Thoracic aorta (tissue), 2 donors: ENCODE data around the gene LYPD6. TPM values are rescaled to one million over a fixed set of nuclear protein-coding genes. Genes with fewer than 3 reads are reported as not detected.

Experiments
- ATAC-seq: fragments of 150-250 bp; one replicate; pipeline ENCODE4 v1.8.0; 2017; ENCODE audit warnings: low read depth; ENCODE audit not compliant: insufficient number of reproducible peaks, low FRiP score
- DNase-seq: peaks from one replicate; pipeline ENCODE4 v3.0.0-alpha.2; 2020; ENCODE audit warnings: low spot score
- H3K27ac ChIP-seq, 2 donors: fragments of 200-600 bp; sonication (generic); 1 replicate in 1 of 2; 2 replicates in 1 of 2; pipeline ENCODE4 v1.5.1; 2016; ENCODE audit warnings: mild to moderate bottlenecking in 2 of 2, moderate library complexity in 2 of 2
- H3K27me3 ChIP-seq: fragments of 200-600 bp; sonication (generic); replicated peaks from 2 replicates; pipeline ENCODE4 v1.6.0; 2016; ENCODE audit warnings: mild to moderate bottlenecking; ENCODE audit not compliant: insufficient read depth
- H3K36me3 ChIP-seq: fragments of 200-600 bp; sonication (generic); one replicate; pipeline ENCODE4 v1.5.1; 2016
- H3K4me1 ChIP-seq, 2 donors: fragments of 200-600 bp; sonication (generic); 1 replicate in 1 of 2; 2 replicates in 1 of 2; pipeline versions ENCODE4 v1.5.1 to v1.6.0; 2016; ENCODE audit warnings: low read depth in 2 of 2, mild to moderate bottlenecking in 1 of 2; ENCODE audit not compliant: control insufficient read depth in 1 of 2
- H3K4me3 ChIP-seq: fragments of 200-600 bp; sonication (generic); 2 replicates; pipeline ENCODE4 v1.5.1; 2016; ENCODE audit warnings: mild to moderate bottlenecking
- H3K9me3 ChIP-seq: fragments of 200-600 bp; sonication (generic); 2 replicates; pipeline ENCODE4 v1.5.1; 2016
- CTCF ChIP-seq: fragments of 200-600 bp; sonication (generic); IDR thresholded peaks from one replicate; pipeline ENCODE4 v1.5.1; 2019; ENCODE audit warnings: antibody characterized with exemption
- total RNA-seq, 2 donors: library from RNA; depleted of rRNA; stranded (reverse); fragments of >200 nt; gene quantifications; one replicate each; pipeline versions ENCODE4 v1.1.0 to v1.2.3, GENCODE V29; 2016

Gene LYPD6
- under 1 TPM; 0.27 to 0.28 TPM for total RNA-seq

- no peaks in the 10 kb centered on the region for H3K27me3 ChIP-seq
- H3K4me3 ChIP-seq: peak within 1 kb of the TSS; percentile 78
- no peaks in the 10 kb centered on the region for H3K36me3 ChIP-seq
- H3K4me1 ChIP-seq: peaks cover 4 to 18% of the 10 kb centered on the region in 2 donors
- DNase-seq (no peak), ATAC-seq (peak; percentile 48)
- no peak for TF ChIP-seq CTCF
- H3K9me3 ChIP-seq: no peaks in the 10 kb centered on the region
- H3K27ac ChIP-seq: no peak within 1 kb of the TSS
These were observed at the start of gene LYPD6 for GRCh38 chr2:149330127-149331022. LYPD6 (plus strand) TSS chr2:149330587; CDS start chr2:149437709, 107,122 bp downstream.

- no peaks in the 10 kb centered on the region for H3K4me1 ChIP-seq
- no peaks in the 10 kb centered on the region for H3K27me3 ChIP-seq
- ATAC-seq (no peak), DNase-seq (no peak)
- no peak for TF ChIP-seq CTCF
- no peaks in the 10 kb centered on the region for H3K9me3 ChIP-seq
- no peak overlapping the region for H3K4me3 ChIP-seq
- H3K27ac ChIP-seq: no peak overlapping the region
- no peaks in the 10 kb centered on the region for H3K36me3 ChIP-seq
These were observed 48.9 kb upstream of the LYPD6 start for GRCh38 chr2:149281441-149281840.

- H3K27me3 ChIP-seq: no peaks in the 10 kb centered on the region
- no peaks in the 10 kb centered on the region for H3K9me3 ChIP-seq
- H3K4me3 ChIP-seq: no peak overlapping the region
- no peak for DNase-seq
- H3K27ac ChIP-seq: no peak overlapping the region
- TF ChIP-seq CTCF: no peak
- no peaks in the 10 kb centered on the region for H3K4me1 ChIP-seq
- no peak for ATAC-seq
- H3K36me3 ChIP-seq: no peaks in the 10 kb centered on the region
These were observed 39.7 kb upstream of the LYPD6 start for GRCh38 chr2:149290662-149291061.

GRCh38 chr2:149291881-149292280 lies 38.5 kb upstream of the LYPD6 start:
- ATAC-seq (no peak), DNase-seq (no peak)
- H3K9me3 ChIP-seq: no peaks in the 10 kb centered on the region
- no peak for TF ChIP-seq CTCF
- H3K27me3 ChIP-seq: no peaks in the 10 kb centered on the region
- H3K27ac ChIP-seq: no peak overlapping the region
- no peaks in the 10 kb centered on the region for H3K36me3 ChIP-seq
- no peaks in the 10 kb centered on the region for H3K4me1 ChIP-seq
- no peak overlapping the region for H3K4me3 ChIP-seq

GRCh38 chr2:149296031-149296430 lies 34.4 kb upstream of the LYPD6 start:
- no peak for TF ChIP-seq CTCF
- Histone ChIP-seq H3K4me1 (no peaks in the 10 kb centered on the region), H3K27ac (no peak overlapping the region), H3K36me3 (no peaks in the 10 kb centered on the region), H3K27me3 (no peaks in the 10 kb centered on the region), H3K4me3 (no peak overlapping the region), H3K9me3 (no peaks in the 10 kb centered on the region)
- no peak for ATAC-seq
- no peak for DNase-seq
